Activated T-cell treated with anti-CD3 and anti-CD28 coated beads, Interleukin-2, amount 50 U/mL, for 1 hour (primary cell): ENCODE data around the gene SCAF8.
A peak's percentile ranks its signal among the peaks of the same experiment; 100 is the strongest.
"Not testable (repeated sequence)": the region's sequence is repeated elsewhere in the genome, so short reads cannot be mapped to it uniquely, and the experiment has no call there.

Experiments
- DNase-seq: peaks from one replicate; pipeline ENCODE4 v3.0.0-alpha.2; 2020

SCAF8 gene

DNA sequence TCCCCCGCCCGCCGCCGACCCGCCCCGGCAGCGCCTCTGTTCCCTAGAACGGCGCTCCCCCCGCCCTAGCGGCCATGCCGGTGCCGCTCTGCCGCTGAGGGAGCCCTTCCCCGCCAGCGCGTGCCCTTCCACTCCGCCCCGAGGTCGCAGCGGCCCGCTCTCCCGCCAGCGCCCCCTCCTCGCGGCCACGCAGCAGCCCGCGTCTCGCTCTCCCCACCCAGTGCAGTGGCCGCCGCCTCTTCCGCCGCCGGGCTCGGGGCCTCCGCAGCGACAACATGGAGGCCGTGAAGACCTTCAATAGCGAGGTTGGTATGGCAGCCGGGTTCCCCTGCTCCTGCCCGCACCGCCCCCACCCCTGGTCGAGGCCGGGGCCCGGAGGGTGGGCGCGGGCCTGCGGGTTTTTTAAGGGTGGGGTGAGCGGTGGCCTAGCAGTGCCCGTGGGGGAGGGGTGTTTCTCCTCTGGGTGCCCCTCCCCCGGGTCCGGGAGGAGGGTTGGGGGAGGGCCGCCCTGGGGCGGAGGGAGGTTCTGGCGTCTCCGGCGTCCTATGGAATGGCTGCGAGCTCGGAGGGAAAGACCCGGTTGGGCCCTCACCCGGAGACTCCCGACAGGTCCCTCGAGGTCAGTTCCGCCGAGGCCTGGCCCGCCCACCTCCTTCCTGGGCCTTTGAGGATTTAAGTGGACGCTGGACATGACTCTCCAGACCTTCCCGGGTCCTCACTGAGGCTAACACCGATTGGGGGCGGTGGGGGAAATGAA, 588 bp downstream of the SCAF8 start:
- peak; percentile 90 for DNase-seq

DNA sequence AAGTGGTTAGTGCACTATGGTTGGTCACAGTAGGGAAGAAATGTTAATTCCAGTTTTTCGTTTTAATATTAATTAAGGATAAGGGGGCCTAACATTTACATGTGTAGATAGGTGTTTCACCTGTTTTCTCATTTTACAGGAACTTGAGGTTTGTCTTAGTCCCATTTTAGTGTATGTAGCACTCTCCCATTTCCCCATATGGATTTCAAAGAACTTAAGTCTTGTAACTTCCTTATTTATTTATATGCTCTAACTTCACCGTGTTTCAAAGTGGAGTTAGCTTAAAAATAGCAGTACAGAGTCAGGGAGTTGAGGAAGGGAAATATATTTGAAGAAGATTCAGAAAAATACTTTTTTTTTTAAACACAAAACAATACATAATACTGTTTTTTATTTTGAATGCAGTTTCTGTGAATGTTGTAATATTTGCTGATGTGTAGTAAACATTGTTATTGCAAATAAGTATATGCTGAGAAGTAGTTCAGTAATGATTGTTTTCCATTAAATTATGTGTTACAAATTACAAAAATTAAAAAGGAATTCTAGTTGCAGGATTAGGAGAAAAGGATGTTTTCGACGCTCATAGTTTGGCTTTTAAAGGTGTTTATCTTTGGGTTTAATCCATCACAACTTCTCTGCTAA, 3.5 kb downstream of the SCAF8 start:
- DNase-seq = no peak

DNA sequence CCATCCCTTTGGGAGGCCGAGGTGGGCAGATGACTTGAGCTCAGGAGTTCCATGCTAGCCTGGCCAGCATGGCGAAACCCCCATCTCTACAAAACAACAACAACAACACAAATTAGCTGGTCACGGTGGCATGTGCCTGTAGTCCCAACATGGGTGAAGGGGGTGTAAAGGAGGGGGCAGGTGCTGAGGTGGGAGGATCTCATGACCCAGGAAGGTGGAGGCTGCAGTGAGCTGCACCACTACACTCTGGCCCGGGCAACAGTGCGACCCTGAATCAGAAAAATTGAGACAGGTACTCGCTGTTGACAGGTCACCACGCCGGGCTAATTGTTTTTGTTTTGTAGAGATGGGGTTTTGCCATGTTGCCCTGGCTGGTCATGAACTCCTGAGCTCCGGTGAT, 4.2 kb downstream of the SCAF8 start:
- DNase-seq = no peak

DNA sequence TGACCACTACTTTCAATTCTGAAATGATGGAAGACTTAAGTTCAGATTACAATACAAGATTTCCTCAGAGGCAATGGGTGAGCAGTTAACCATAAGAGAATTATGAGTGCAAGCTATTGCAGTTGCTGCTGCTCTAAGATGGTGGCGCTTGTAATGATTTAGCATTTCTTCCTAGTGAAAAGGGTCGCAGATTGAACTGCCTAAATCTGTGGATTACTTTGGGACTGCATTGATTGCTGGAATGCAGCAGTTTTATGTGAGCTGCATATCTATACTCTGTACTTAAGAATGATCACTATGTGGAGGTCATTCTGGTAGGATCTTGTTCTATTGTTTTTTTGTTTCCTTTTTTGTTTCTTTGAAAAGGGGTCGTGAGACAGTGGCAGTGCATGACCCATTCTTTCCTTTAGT, 5.3 kb downstream of the SCAF8 start:
- no peak for DNase-seq

DNA sequence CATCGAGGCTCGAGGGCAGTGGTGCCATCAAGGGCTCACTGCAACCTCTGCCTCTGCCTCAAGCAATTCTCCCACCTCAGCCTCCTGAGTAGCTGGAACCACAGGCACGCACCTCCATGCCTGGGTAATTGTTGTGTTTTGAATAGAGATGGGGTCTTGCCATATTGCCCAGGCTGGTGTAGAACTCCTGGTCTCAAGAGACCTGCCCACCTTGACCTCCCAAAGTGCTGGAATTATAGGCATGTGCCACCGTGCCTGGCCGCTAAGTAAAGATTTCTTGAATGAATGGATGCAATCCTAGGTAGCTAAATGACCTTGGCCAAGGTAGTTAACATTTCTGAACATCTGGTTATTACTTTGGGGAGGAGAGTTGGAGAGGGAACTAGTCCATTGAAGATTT, 7.4 kb downstream of the SCAF8 start:
- no peak for DNase-seq

DNA sequence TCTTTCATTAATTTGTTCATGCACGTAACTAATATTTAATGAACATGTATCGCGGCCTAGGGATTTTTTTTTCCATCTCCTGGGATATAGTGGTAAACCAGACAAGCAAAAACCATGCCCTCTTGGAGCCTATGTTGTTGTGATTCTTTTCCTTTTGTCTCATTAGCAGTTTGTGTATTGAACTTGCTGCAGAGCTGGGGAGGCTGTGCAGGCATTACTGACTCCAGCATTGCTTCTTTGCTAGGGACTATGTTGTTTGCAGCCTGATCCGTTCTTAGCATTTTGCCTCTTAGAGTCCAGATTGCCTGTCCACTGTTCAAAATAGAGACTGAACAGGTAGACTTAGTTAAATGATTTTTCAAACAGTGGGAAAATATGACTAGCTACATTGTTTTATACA, 9.7 kb downstream of the SCAF8 start:
- no peak for DNase-seq

DNA sequence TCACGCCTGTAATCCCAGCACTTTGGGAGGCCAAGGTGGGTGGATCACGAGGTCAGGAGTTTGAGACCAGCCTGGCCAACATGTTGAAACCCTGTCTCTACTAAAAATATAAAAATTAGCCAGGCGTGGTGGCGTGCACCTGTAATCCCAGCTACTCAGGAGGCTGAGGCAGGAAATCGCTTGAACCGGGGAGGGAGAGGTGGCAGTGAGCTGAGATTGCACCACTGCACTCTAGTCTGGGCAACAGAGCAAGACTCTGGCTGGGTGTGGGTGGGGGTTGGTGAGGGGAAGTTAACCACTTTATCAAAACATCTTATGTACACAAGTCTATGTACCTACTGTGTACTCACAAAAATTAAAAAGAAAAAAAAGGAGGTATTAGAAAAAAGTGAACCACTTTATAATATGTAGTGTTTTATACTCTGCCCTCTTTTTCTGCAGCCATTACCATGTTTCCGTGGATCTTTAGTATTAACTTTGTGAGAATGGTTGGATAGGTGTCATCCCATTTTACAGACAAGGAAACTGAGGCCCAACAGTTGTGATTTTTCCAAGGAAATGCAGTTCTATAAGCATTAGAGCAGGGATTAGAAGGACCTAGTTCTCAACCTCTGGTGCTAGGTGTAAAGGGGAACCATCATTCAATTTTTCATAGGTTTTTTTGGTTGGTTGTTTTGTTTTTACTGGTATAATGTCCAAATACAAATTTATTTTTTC, 11.0 kb downstream of the SCAF8 start:
- DNase-seq = not testable (repeated sequence)

DNA sequence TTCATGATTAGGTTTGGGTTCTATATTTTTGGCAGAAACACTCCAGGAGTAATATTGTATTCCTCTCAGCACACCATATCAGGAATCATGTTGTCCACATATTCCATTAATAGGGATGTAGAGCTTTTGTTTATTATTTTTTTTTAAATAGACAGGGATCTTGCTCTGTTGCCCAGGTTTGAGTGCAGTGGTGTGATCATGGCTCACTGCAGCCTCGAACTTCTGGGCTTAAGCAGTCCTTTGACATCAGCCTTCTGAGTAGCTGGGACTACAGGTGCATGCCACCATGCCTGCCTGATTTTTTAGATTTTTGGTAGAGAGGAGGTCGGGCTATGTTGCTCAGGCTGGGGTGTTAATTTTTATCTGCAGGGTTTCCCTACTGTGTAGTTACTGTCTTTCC, 12.0 kb downstream of the SCAF8 start:
- DNase-seq = no peak

DNA sequence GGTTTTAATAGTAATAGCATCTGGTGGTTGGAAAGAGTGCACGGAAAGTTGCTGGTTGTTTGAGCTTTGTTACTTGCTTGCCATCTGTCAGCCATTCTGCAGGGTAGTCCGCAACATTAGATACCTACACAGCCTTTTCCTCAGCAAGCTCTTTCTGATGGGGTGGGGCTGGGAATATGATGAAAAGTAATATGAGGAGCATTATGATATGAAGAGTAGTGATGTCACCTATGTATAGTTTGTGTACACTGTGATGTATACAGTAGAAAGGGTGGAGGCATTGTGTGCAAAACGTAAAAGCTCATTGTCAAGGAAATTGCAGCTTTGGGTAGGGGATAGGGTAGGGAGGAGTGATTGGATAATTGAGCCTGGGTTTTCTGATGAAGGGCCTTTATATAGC, 16.1 kb downstream of the SCAF8 start:
- DNase-seq = no peak

DNA sequence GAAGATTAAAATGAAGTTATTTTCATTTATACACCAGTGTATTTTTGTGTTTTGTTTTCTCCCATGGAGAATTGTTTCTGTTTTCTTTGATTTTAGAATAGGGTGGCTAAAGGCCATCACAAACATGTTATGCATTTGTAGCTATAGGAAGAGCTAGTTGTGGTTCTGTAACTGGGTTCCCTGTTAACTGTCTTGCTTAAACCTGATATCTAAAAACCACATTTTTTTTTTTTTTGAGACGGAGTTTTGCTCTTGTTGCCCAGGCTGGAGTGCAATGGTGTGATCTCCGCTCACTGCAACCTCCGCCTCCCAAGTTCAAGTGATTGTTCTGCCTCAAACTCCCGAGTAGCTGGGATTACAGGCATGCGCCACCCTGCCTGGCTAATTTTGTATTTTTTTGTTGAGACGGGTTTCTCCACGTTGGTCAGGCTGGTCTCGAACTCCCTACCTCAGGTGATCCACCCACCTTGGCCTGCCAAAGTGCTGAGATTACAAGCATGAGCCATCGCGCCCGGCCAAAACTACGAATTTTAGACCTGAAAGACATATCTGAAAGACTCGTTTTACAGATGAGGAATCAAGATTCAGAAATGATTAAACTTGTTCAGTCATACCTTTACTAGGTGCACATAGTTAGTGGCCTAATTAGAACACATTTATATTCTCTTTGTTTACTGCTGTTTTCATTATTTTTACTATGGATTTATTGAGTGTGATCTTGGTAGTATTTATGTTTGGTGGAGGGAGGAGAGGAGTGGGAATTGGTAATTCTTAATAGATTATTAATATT, 18.0 kb downstream of the SCAF8 start:
- DNase-seq = no peak

DNA sequence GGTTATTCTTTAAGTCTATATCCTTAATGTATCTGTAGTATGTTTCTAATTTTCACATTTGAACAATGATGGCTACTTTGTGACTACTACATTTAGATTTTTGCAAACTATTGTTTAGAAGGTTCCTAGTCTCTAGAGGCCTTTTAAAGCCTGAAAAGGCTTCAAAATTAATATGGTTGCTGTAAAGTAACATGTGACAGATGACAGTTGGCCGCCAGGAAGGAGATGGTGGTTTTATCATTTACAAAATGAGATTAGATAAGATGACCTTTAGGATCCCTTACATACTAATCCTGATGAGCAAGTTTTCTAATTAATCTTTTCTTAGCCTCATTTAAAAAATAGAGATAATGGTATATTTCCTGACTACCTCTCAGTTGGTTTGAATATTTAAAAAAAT, 18.8 kb downstream of the SCAF8 start:
- no peak for DNase-seq

DNA sequence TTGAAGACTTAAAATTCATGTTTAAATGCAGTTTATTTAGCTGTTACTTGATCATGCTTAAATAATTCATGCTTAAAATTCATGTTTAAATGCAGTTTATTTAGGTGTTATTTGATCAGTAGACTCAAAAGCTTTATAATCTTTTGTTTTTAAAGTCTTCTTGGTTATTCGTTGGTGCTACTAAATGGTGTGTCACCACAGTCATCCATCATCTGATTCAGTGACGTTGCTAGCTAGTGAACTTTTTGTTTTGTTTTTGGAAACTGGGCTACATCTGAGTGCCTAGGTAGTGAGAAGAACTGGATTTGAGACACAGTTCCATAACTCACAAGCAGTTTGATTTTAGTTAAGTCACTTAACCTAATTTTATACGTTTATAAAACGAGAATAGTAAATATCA, 20.9 kb downstream of the SCAF8 start:
- DNase-seq = no peak

DNA sequence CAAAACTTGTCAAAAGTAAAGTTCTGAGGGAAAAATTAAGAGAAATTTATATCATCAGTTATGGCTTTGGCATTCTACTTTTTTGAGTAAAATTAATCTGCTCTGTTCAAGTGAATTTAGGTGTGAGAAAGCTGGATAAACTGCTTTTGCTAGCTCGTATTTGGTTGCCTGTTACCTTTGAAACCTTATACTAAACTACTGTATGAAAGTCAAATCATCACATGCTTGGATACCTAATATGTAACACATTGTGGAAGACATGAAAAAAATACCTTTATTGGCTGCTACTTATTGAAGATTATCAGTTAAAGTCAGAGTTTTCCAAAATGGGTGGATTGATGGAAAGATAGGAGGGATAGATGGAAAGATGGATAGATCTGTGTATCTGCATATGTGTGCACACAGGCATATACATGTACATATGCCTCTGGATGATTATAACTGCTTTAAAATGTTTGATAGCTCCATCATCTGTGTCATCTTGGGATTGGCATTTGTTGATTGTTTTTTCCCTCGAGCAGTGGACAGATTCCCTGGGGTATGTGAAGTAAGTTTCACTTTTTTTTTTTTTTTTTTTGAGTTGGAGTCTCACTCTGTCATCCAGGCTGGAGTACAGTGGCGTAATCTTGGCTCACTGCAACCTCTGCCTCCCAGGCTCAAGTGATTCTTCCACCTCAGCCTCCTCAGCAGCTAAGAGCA, 24.3 kb downstream of the SCAF8 start:
- DNase-seq = no peak

DNA sequence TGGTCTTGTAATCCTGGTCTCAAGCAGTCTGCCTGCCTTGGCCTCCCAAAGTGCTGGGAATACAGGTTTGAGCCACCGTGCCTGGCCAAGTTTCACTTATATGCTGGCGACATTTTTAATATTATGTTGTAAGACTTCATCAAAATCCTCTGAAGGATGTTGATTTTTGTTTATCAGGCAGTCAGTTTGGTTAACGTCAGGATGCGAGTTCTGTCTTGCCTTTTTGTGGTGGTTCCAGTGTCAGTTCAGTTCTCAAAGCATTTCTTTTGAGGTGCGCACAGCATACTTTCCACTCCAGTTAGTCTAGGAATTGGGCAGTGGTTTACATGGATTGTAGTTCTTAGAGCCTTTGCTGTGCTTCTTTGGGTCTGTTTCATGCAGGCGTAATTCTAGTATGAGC, 24.9 kb downstream of the SCAF8 start:
- no peak for DNase-seq

DNA sequence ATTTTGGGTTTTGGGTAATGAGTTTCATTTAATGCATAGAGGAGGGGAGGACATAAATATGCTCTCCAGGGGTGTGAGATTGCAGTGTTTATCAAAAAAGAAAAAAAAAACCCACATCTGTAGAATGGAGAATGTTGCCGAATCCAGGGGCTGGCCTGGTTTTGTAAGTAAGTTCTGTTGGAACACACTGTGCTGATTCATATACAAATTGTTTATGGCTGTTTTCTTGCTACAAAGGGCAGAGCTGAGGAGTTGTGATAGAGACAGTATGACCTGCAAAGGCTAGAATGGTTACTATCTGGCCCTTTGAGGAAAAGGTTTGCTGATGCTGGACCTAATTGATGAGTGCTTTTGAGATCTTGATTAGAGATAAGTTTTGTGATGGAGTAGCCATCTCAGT, 30.4 kb downstream of the SCAF8 start:
- no peak for DNase-seq

DNA sequence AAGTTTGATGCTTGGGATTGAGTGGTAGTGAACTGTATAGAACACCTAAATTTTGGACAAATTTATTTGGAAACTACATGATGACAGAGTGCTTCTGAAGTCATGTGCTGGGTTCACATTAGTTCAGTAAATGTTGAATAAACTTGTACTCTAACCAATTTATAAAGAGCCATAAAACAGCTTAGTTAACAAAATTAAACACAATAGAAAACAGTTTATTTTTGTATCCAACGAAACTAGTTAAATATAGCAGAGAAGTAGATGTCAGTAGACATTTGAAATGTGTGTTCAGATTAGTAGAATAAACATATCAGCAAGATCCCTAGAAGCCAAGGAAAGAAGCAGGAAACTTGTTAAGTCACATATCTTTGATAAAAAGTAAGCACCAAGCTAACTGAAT, 32.1 kb downstream of the SCAF8 start:
- DNase-seq = no peak

DNA sequence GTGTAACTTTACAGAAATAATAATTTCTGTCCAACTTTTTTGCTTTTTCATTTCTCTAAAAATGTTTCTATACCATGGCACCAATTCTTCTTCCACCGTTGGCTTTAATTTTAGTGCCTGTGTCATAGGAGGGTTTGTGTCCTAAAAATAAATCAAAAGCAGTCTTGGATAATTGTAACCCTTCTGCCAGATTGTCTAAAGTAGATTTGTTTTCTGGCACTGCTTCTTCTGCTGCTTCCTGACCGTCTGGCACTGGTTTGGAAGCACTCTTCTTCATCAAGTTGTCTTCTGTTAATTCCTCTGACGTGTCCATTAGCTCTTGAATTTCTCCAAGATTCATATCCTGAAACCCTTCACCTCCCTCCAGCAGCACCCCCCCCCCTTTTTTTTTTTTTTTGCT, 33.1 kb downstream of the SCAF8 start:
- no peak for DNase-seq

DNA sequence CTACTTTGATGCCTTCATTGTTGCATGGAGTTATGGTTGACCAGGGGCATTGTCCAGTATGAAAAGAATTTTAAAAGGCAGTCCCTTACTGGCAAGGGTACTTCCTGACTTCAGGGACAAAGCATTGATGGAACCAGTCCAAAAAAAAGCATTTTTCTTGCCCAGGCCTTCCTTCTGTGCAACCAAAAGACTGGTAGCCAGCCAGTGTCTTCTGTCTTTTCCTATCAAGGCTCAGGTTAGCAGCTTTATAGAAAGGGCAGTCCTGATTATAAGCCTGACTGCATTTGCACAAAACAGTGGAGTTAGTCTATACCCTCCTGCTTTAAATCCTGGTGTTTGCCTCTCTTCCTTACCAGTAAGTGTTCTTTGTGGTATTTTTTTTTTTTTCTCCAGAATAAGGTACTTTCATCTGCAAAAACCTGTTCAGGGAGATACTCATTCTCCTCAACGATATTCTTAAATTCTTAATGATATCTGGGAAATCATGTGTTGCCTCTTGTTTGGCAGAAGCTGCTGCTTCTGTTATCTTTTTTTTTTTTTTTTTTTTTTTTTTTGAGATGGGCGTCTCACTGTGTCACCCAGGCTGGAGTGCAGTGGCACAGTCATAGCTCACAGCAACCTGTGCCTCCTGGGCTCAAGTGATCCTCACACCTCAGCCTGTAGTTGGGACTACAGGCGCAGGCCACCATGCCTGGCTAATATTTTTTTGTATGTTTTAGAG, 33.9 kb downstream of the SCAF8 start:
- no peak for DNase-seq

DNA sequence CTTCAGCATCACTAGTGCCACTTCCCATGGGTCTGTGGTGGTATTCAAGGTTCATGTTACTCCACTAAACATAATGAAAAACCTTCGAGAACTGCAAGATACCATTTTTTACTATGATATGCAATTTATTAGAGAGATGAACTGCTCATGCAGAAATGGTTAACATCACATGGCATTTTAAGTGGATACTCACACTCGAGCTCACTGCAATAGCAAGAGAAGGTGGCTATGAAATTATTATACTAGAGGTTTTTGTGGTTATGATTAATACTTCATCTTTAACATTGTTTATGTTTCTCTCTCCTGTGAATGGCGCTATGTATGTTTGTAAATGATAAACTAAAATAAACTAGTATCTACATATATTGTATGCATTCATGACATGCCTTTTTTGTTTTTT, 35.1 kb downstream of the SCAF8 start:
- no peak for DNase-seq

DNA sequence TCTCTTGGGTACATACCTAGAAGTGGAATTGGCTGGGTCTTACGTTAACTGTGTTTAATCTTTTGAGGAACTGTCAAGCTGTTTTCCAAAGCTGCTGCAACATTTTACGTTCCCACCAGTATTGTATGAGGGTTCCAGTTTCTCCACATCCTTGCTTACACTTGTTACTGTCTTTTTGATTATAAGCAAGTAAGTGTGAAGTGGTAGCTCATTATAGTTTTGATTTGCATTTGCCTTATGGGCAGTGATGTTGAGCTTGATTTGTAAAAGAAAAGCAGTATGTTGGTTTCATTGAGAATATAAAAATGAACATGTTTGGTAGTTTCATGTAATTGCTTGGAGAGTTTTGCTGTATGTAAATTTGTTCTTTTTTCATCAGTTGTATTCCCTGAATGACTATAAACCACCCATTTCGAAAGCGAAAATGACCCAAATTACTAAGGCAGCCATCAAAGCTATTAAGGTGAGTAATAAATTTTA, 40.4 kb downstream of the SCAF8 start:
- no peak for DNase-seq

DNA sequence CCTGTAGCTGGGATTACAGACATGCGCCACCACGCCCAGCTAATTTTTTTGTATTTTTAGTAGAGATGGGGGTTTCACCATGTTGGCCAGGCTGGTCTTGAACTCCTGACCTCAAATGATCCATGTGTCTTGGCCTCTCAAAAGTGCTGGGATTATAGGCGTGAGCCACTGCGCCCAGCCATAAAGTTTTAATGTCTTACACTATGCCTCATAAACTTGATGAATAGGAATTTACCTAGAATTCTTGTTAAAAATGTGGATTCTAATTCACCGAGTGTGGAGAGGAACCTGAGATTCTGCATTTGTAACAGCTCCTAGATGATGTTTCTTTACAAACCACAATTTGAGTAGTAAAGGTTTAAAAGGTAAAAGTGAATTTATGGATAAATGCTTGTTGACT, 45.9 kb downstream of the SCAF8 start:
- not testable (repeated sequence) for DNase-seq

DNA sequence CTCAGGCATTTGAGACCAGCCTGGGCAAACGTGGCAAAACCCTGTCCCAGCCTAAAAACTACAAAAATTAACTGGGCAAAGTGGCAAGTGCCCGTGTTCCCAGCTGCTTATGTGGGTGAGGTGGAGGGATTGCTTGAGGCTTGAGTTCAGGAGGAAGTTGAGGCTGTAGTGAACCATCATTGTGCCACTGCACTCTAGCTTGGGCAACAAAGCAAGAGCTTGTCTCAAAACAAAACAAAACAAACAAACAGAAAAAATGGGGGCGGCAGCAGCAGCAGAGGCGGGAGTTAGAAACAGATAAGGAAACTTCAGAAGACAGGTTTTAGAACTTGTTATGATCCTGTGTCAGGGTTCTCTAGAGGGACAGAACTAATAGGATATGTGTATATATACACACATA, 49.0 kb downstream of the SCAF8 start:
- no peak for DNase-seq
